Measurements from ENCODE around the gene RASL12.
A peak's percentile ranks its signal among the peaks of the same experiment; 100 is the strongest.
"Not testable (repeated sequence)": the region's sequence is repeated elsewhere in the genome, so short reads cannot be mapped to it uniquely, and the experiment has no call there.

RASL12 gene

DNA sequence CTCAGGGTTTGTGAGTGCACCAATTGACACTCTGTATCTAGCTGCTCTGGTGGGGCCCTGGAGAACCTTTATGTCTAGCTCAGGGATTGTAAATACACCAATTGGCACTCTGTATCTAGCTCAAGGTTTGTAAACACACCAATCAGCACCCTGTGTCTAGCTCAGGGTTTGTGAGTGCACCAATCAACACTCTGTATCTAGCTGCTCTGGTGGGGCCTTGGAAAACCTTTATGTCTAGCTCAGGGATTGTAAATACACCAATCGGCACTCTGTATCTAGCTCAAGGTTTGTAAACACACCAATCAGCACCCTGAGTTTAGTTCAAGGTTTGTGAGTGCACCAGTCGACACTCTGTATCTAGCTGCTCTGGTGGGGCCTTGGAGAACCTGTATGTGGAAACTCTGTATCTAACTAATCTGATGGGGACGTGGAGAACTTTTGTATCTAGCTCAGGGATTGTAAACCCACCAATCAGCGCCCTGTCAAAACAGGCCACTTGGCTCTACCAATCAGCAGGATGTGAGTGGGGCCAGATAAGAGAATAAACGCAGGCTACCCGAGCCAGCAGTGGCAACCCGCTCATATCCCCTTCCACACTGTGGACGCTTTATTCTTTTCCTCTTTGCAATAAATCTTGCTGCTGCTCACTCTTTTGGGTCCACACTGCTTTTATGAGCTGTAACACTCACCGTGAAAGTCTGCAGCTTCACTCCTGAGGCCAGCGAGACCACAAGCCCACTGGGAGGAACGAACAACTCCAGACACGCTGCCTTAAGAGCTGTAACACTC lies 8.0 kb upstream of the RASL12 start:
- not testable (repeated sequence) for DNase-seq (ENCODE audit: low spot score)

DNA sequence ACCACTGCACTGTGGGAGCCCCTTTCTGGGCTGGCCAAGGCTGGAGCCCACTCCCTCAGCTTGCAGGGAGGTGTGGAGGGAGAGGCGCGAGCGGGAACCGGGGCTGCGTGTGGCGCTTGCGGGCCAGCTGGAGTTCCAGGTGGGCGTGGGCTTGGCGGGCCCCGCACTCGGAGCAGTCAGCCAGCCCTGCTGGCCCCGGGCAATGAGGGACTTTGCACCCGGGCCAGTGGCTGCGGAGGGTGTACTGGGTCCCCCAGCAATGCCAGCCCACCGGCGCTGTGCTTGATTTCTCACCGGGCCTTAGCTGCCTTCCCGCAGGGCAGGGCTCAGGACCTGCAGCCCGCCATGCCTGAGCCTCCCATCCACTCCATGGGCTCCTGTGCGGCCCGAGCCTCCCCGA lies 7.2 kb upstream of the RASL12 start:
- not testable (repeated sequence) for DNase-seq (ENCODE audit: low spot score)

DNA sequence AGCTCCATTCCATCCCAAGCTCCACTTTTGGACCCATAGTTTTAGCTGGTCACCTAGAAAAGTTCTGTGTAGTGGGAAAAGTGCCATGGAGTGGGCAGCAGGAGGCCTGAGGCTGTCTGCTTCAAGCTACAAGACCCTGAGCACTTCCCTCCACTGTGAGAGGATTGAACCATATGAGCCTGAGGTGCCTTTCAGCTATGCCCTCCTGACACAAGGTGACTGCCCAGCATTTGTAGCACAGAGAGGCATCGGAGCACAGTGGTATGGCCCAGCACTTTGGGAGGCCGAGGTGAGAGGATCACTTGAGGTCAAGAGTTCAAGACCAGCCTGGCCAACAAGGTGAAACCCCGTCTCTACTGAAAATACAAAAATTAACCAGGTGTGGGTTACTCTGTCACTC lies 4.8 kb upstream of the RASL12 start:
- DNase-seq (ENCODE audit: low spot score) = no peak

DNA sequence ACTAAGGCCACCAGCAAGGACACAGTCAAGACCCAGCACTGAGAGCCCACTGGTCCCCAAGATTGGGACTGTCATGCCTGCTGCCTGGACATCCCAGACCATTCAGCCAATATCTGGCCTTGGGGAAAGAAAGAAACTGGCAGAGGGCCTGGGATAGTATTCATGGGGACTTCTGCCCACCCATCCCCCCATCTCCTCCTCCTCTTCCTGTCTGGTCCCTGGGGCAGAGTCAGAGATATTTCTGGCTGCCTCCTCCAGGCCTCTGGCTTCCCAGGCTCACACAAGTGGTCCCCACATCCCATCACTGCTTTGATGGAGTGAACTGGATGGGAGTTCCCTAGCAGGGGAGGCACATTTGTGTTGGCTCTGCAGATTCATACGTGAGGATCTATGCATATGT lies 4.2 kb upstream of the RASL12 start:
- no peak for DNase-seq (ENCODE audit: low spot score)

DNA sequence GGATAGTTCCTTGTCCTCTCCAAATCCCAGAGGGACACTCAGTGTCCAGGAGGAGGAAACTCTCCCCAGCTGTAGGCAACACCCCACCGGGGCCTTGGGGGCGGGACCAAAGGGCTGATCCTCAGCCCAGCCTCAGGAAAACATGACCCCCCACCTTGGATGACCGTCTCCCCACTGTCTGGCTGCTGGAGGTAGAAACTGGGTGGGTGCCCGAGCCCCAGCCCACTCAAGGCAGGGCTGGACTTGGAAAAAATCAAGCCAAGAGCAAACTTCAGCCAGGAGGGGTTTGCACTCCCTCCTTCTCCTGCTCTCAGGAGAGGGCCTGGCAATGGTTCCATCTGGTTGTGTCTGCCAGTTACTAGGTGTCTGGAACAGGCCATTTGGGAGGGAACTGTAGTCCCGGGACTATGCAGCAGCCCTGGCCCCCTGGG lies 3.6 kb upstream of the RASL12 start:
- no peak for DNase-seq (ENCODE audit: low spot score)

DNA sequence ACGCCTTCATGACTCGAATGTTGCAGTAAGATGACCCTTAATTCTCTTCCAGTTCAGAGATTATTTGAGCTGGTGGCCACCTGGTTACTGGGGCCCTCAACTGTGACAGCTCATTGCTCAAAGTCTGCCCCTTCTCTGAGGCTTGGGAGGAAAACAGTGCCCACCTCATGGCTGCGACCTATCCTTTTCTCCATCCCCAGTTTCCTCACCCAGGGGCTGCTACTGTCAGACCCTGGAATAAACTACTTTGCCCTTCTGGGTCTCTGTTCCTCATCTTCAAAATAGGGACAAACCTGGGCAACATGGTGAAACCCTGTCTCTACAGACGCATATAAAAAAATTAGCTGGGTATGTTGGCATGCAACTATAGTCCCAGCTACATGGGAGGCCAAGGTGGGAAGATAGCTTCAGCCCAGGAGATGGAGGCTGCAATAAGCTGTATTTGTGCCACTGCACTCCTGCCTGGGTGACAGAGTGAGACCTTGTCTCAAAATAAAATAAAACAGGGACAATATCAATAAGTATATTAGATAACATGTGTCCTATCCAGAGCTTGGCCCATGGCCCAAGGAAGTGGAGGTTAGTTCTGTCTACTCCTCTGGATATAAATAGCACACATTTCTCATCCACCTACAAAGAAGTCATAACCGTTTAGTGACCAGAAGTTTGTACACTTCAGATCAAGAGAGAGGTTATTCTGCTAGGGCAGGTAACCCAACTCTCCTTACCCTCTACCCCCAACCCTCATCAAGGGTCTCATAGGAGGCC lies 2.2 kb upstream of the RASL12 start:
- DNase-seq (ENCODE audit: low spot score) = no peak

DNA sequence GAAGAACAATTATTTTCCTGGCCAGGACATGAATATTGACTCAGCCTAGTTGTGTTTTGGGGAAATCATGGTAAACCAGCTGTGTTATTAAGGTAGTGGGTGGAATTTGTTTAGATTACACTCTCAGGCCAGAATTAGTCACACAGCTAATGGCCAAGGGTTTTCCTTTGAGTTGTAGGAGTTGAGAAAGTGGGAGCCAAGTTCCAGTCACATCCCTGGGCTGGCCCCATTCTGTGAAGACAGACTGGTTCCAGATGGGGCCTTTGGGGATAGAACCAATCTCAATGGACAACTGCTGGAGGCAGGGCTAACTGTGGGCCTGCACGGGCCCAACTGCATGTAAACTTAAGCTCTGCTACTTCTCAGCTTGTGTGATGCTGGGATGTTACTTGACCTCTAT lies 1.4 kb upstream of the RASL12 start:
- DNase-seq (ENCODE audit: low spot score) = no peak

DNA sequence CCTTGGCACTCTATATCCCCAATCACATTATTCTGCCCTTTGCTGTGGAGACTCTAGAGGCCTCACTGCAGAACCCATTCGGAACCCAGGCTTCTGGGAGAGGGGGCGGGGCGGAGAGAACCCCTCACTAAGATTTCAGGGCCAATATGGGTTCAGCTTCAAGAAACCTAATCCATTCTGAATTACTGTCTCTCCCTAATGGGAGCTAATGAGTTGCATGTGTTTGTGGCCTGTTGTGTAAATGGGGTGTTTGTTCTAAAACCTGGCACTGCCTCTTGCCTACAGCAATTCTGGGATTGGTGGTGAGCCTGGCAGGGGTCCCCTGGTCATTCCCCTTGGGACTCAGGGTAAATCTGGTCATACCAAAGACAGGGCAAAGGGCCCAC lies 605 bp upstream of the RASL12 start:
- DNase-seq (ENCODE audit: low spot score) = no peak

DNA sequence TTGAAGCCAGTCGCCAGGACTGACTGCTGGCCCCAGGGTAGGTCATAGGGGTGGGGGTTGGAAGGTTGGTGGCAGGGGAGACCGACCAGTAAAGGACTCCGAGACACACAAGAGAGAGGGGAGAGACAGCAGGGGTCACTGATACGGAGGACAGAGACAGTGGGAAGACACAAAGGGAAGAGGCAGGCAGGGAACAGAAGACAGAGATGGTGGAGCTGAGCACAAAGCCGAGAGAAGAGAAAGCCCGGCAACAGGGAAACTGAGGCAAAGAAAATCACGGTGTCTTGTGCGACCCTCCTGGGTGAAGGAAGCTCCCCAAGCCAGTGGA lies 510 bp downstream of the RASL12 start:
- DNase-seq (ENCODE audit: low spot score) = no peak

DNA sequence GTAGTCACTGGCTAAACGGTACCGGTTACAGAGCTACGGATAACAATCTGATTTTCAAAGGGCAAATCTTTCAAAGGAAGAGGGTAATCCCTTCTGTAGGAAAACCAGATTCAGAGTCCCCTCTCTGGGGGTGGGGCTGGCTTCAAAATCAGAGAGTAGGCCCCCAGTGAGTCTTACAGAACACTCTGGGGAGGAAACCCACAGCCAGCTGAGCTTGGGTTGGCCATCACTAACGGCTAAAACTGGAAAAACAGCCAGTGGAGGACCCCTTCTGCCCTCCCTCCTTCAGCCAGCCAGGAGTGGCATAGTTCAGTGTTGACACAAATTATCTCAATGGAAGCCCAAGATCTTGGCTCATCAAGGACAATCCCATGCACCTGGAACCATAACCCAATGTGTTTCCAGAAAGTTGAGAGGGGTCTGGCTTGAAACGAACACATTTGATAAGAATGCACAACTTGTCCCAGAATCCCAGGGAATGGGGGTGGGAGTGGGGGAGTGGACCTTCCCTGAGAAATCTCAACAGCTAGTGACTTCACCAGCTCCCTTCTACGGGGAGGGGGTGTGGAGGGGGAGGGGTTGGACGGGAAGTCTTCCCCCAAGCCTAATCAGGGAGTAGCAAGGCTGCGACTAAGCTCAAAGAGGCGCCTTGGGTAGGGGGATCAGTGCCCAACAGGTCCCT lies 1.0 kb downstream of the RASL12 start:
- DNase-seq (ENCODE audit: low spot score) = peak; percentile 31

DNA sequence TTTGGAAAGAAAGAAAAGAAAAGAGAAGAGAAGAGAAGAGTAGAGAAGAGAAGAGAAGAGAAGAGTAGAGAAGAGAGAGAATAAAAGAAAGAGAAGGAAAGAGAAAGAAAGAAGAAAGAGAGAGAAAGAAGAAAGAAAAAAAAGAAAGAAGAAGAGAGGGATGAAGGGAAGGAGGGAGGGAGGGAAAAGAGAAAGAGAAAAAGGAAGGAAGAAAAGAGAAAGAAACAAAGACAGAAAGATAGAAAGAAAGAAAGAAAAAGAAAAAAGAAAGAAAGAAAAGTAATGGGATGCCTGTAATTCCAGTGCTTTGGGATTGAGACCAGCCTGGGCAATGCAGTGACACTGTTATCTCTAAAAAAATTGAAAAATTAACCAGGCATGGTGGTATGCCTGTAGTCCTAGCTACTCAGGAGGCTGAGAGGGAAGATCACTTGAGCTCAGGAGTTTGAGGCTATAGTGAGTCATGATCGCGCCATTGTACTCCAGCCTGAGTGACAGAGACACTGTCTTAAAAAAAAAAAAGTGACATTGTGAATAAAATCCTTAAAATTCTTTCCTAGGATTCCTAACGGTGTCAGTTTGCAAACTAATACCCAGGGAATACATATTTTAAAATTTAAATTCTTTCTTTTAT lies 1.7 kb downstream of the RASL12 start:
- no peak for DNase-seq (ENCODE audit: low spot score)

DNA sequence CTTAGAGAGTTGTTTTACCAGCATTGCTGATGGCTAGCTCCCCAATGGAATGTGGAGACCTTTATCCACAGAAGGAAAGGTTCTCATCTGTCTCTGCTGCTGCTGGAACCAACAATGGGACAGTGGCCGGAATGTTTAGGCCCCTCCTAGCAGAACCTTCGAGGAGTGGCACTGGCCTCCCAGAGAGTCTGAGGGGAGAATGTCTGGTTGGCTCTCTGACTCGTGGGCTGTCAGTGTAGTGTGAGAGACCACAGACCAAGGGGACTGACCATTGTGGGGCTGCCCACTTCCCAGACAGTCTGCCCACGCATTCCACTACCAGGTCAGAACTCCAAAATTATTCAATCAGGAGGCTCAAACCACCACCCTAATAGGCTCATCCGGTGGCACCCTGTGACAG lies 5.1 kb downstream of the RASL12 start:
- no peak for DNase-seq (ENCODE audit: low spot score)

DNA sequence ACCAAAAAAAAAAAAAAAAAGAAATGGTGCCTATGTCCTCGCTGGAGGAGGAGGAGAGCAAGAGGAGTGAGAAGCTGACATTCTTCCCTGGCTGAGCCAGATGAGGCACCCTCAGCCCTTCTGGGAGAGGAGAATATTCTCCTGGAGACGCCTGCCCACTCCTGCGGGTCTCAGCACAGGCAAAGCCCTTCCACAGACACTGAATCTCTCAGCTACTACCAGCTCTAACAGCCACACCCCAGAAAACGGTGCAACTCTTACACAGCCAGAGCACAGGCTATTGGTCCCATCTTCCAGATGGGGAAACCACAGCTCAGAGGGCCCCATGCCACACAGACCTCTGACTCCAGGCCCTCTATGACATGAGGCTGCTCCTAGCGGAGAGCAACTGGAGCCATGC lies 5.7 kb downstream of the RASL12 start:
- no peak for DNase-seq (ENCODE audit: low spot score)

DNA sequence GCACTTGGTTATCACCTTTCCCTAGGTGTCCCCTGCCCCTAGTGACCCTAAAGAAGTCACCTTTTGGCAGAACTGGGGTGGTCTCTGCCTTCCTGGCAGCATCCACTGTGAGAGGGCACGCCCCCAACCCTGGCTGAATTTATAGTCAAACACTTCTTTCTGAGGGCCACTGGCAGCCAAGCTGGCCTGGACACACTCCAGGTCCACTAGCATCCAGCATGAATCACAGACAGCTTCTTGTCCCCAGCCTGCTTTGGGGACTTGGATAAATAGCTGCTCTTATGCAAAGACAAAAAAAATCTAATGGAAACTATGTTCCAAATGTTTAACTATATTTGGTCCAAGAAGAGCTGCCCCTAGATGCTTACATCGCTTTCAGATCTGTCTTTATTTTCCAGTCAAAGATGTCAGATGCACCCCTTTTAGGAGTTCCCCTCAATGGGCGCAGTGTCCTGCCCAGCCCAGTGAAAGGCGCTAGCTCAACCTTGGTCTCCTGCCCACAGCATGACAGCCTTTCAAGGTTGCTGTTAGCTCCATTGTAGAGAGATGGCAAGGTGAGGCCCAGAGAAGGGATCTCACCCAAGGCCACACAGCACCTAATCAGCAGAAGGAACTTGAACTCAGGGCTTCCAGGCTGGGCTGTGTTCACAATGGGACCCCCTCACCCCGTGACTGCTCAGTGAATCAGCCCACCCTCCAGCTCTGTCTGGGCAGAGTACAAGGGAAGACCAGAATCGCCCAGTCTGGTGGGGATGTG lies 7.0 kb downstream of the RASL12 start:
- DNase-seq (ENCODE audit: low spot score) = no peak

DNA sequence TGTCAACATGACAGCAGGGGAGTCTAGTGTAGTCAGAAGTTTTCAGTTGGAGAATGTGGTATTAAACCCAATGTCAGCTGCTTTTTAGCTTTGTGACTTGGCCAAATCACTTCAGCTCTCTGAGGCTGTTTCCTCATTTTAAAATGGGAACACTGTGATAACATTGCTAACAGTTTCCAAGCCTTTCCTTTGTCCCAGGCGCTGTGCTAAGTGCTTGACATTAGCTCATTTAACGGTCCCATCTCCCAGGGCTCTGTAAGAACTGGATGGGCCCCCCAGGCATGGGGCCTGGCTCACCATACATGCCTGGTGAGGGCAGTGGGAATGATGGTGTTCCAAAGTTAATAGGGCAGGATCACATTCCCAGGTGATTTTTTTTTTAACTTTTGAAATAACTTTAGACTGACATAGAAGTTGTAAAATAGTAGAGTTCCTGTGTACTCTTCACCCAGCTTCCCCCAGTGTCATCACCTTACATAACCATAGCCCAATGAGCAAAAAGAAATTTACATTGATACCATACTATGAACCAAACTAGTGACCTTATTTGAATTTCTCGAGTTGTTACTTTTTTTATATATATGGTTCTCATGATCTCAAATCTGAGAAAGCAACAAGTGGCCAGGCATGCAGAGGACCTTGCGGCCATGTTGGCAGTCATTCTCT lies 7.7 kb downstream of the RASL12 start:
- no peak for DNase-seq (ENCODE audit: low spot score)

DNA sequence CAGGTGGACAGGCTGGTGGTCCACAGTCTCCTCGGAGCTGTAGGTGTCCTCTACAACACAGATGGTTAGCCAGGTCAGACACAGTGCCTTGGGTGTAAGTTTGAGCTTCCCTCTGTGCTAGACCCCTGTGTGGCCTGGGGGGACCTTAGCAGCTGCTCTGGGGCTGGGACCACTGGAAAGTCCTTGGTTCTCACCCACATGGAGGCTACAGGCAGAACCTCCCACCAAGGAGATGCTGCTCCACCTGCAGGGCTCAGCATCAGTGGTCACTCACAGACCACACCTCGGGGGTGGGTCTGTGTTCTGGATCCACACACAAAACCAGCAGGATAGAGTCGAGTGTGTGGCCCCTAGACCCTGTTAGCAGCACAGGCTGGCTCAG lies 8.4 kb downstream of the RASL12 start:
- DNase-seq (ENCODE audit: low spot score) = no peak

DNA sequence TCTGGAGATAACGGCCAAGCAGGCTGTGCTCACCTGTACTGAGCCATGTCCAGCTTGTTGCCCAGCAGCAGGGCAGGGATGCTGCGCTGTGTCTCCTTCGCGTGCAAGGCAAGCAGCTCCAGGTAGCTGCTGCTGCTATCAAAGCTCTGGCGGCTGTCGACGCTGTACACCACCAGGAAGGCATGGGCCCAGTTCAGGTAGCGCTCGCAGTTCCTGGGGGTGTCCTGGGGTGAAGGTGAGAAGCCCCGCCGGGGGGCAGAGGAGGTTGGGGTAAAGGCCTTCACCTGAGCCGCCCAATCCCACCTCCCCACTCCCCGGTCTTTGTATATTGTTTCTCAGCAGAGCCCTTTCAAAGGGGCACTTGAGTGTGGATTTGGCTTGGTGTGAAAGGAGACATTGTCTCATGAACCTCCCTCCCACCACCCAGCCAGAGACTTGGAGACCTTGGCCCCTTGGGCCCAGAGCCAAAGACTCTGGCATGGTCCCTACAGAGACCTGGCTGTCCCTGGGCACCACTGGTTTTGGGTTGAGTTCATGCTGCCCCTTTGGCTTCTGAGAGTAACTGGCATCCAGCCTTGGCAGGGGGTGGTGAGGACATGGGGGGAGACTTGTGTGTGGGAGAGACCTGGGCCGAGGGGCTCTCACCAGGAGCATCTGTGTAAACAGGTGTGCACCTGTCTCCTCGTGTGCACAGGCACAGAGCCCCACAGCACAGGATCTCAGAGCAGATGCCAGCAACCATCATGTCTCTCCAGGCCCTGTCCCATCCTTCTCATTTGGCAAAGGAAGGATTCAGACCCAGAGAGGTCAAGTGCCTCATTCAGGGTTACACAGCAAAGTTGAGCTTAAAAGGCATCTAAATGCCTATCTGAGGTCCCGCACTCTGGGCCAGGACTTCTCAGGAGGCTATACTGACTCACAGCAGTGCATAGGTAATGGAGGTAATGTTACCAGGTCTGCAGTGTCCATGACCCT lies 9.1 kb downstream of the RASL12 start:
- DNase-seq (ENCODE audit: low spot score) = no peak

DNA sequence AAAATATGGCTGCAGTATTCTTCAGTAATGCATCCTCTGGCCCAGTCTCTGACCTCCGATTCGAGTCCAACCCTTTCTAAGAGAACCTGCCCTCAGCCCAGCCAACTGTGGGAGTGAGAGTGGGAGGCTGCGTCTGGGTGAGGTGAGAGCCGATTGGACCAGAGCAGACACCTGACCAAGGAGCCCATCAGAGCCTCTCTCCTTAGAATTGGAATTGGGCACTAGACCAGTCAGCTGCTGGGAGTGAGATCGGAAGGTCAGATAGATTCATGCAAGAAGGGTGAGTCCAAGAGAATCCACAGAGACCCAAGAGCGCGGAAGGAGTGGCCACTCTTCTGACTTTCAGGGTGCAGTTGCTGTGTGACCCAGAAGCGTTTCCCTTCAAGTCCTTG lies 10.2 kb downstream of the RASL12 start:
- DNase-seq (ENCODE audit: low spot score) = no peak

DNA sequence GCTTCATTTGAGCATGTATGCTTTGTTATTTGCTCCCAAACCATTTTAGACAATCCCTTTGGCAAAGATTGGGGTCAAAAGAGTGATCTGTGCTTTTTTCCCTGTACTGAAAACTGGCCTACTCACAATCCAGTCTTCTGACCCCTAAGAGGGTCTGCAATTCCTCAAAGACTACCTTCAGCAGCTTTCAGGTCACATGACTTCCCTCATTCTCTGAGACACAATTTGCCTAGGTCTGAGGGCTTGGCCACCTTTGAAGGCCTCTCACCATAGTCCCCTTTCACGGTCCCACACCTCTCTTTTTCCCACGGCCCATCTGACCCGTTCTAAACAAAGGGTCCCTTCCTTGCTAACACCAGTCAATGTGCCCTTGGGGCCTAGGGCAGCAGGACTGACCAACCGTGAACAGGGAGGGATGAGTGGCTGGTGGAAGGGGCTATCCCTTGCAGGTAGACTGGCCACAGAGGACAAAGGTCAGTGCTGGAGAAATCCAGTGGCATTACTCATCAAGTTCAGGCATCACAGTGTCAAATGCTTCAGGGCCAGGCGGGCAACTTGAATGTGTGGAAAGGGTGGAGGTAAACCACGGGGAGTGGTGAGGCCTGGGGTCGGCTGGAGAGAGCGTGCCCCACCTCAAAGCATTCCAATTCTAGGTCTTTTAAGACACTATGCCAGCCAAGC lies 10.8 kb downstream of the RASL12 start:
- no peak for DNase-seq (ENCODE audit: low spot score)

DNA sequence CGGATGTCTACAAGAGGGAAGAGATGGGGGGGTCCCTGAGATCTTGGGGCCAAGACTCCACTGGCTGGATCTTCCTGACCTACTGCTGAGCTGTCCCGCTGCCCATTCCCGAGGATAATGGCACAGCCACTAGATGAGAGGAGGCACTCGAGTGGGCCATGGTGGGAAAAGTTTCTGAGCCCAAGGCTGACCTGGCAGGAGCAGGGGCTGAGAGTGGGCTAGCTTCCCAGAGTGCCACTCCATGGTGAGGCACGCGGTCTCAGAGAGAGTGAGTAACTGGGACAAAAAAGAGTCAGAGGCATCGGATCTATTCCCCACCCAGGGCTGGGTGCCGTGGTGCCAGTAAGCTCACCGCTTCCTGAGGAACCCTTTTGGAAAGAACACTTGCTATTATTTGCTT lies 11.7 kb downstream of the RASL12 start:
- no peak for DNase-seq (ENCODE audit: low spot score)

Measured in iPS-NIHi11 (cell line).